SU-DHL-6 (cell line): ENCODE measurements around the gene TBK1.
"Not testable (repeated sequence)": the region's sequence is repeated elsewhere in the genome, so short reads cannot be mapped to it uniquely, and the experiment has no call there.

Experiments used
- H2AFZ ChIP-seq: fragments of 200-600 bp; sonication (generic); 2 replicates; pipeline ENCODE4 v1.6.1; 2014; ENCODE audit warnings: low read depth, mild to moderate bottlenecking, moderate library complexity, mixed read lengths, antibody characterized with exemption, low read length; ENCODE audit not compliant: severe bottlenecking
- H3F3A ChIP-seq: fragments of 200-600 bp; shearing (Covaris generic); 2 replicates; pipeline ENCODE4 v1.6.0; 2016; ENCODE audit warnings: antibody characterized with exemption, mild to moderate bottlenecking; ENCODE audit not compliant: insufficient read depth
- H3K27ac ChIP-seq: fragments of 200-600 bp; sonication (generic); 2 replicates; pipeline ENCODE4 v1.5.1; 2016; ENCODE audit warnings: low read depth, mild to moderate bottlenecking, low read length, moderate library complexity, mixed read lengths
- H3K27me3 ChIP-seq: fragments of 200-600 bp; sonication (generic), shearing (Covaris generic); 2 replicates; pipeline ENCODE4 v1.6.0; 2014; ENCODE audit warnings: mild to moderate bottlenecking, low read length
- H3K36me3 ChIP-seq: fragments of 200-600 bp; sonication (generic); 2 replicates; pipeline ENCODE4 v1.6.1; 2014; ENCODE audit warnings: mild to moderate bottlenecking, low read length, mixed read lengths
- H3K4me2 ChIP-seq: fragments of 300-600, 200-600 bp; shearing (Covaris generic), sonication (generic); 2 replicates; pipeline ENCODE4 v1.6.0; 2014; ENCODE audit warnings: low read length, low read depth, mild to moderate bottlenecking; ENCODE audit not compliant: poor library complexity, severe bottlenecking
- H3K4me3 ChIP-seq: fragments of 200-600 bp; sonication (generic); 2 replicates; pipeline ENCODE4 v1.5.1; 2014; ENCODE audit warnings: antibody characterized with exemption, low read length, mild to moderate bottlenecking, mixed read lengths; ENCODE audit not compliant: insufficient read depth, poor library complexity, severe bottlenecking
- H3K79me2 ChIP-seq: fragments of 200-600 bp; sonication (generic); 2 replicates; pipeline ENCODE4 v1.6.1; 2014; ENCODE audit warnings: mild to moderate bottlenecking, low read length, moderate library complexity; ENCODE audit not compliant: insufficient read depth
- H3K9ac ChIP-seq: fragments of 200-600 bp; sonication (generic); 2 replicates; pipeline ENCODE4 v1.7.0; 2014; ENCODE audit warnings: mild to moderate bottlenecking, low read length
- H3K9me2 ChIP-seq: fragments of 200-600 bp; sonication (generic); replicated peaks from 2 replicates; pipeline ENCODE4 v1.6.1; 2014; ENCODE audit warnings: low read length; ENCODE audit not compliant: insufficient read depth
- H3K9me3 ChIP-seq: fragments of 200-600 bp; sonication (generic); 2 replicates; pipeline ENCODE4 v1.6.1; 2014; ENCODE audit warnings: low read length, mixed read lengths; ENCODE audit not compliant: insufficient read depth
- H4K20me1 ChIP-seq: fragments of 200-600 bp; sonication (generic); 2 replicates; pipeline ENCODE4 v1.6.1; 2014; ENCODE audit warnings: low read depth, mild to moderate bottlenecking, antibody characterized with exemption, low read length, moderate library complexity, mixed read lengths
- CTCF ChIP-seq: fragments of 200-600 bp; sonication (generic); IDR thresholded peaks from one replicate; pipeline ENCODE4 v1.5.1; 2017; ENCODE audit warnings: antibody characterized with exemption, mild to moderate bottlenecking, low read length, moderate library complexity; ENCODE audit not compliant: insufficient read depth, poor library complexity, severe bottlenecking
- EZH2phosphoT487 ChIP-seq: fragments of 200-600 bp; sonication (generic), shearing (Covaris generic); conservative IDR thresholded peaks from 2 replicates; pipeline ENCODE4 v1.6.1; 2018; ENCODE audit warnings: mild to moderate bottlenecking, antibody characterized with exemption, low read length, moderate library complexity, mixed read lengths

Gene TBK1

DNA sequence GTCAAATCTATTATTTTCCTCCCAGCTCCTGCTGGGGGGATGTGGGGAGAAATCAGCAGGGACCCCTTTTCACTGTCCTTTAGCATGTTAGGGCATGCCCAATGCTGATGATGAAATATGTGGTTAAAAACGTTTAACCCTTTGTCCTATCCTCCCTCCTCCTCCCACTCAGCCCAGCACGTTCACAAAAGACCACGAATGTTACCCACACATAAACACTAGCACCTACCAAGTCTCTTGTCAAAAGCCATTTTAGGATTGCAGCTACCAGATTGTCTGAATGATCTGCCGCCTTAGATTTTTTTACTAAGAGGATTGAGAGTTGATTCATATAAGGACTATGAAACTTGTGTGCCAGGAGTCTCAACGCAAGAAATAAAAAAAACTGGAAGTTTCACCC is 70.4 kb downstream of the TBK1 start:
- H2AFZ ChIP-seq: no peak overlapping the region

DNA sequence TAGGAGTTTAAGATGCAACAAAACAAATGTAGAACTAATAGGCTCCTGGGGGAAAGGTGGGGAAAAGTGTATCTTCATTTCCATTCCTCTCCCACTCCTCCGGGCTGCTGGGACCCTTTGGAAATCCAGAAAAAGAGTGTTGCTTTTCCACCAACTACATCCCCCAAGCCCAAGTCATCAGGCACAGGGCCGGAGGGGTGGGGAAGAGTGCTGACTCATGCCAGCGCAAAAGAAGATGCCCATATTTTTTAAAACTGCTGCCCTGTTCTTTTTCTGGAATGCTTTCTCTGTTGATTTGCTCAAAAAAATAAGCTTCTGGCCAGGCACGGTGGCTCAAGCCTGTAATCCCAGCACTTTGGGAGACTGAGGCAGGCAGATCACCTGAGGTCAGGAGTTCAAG is 70.9 kb downstream of the TBK1 start:
- no peak for TF ChIP-seq EZH2phosphoT487
- no peak for TF ChIP-seq CTCF
- Histone ChIP-seq H2AFZ (no peak overlapping the region), H3K4me3 (no peak overlapping the region), H3K9me3 (no peaks in the 10 kb centered on the region), H3F3A (no peaks in the 10 kb centered on the region), H3K36me3 (no peaks in the 10 kb centered on the region), H3K9me2 (no peaks in the 10 kb centered on the region), H4K20me1 (no peaks in the 10 kb centered on the region), H3K9ac (no peak overlapping the region), H3K27ac (no peak overlapping the region), H3K79me2 (no peaks in the 10 kb centered on the region), H3K4me2 (no peak overlapping the region), H3K27me3 (no peaks in the 10 kb centered on the region)

More for the DNA sequence above, 70.4 kb downstream of the TBK1 start:
- Histone ChIP-seq H3K4me3 (no peak overlapping the region), H3F3A (no peaks in the 10 kb centered on the region), H3K9ac (no peak overlapping the region), H3K27ac (no peak overlapping the region), H3K79me2 (no peaks in the 10 kb centered on the region), H3K36me3 (no peaks in the 10 kb centered on the region), H3K27me3 (no peaks in the 10 kb centered on the region), H4K20me1 (no peaks in the 10 kb centered on the region), H3K4me2 (no peak overlapping the region), H3K9me2 (no peaks in the 10 kb centered on the region), H3K9me3 (no peaks in the 10 kb centered on the region)
- TF ChIP-seq EZH2phosphoT487 (no peak), CTCF (no peak)

- not testable (repeated sequence) for H3K27me3 ChIP-seq, H4K20me1 ChIP-seq, H3K9ac ChIP-seq, H3F3A ChIP-seq, H3K36me3 ChIP-seq, H3K4me2 ChIP-seq, H3K4me3 ChIP-seq, H3K9me2 ChIP-seq, H3K9me3 ChIP-seq, H3K79me2 ChIP-seq, H2AFZ ChIP-seq, H3K27ac ChIP-seq
Observed at GRCh38 chr12:64523565-64524444, 71.9 kb downstream of the TBK1 start.

GRCh38 chr12:64525461-64526160 is 73.7 kb downstream of the TBK1 start:
- Histone ChIP-seq H3K27me3 (no peaks in the 10 kb centered on the region), H3K9ac (no peak overlapping the region), H3K4me3 (no peak overlapping the region), H2AFZ (no peak overlapping the region), H4K20me1 (no peaks in the 10 kb centered on the region), H3K4me2 (no peak overlapping the region), H3K79me2 (no peaks in the 10 kb centered on the region), H3F3A (no peaks in the 10 kb centered on the region), H3K27ac (no peak overlapping the region), H3K9me3 (no peaks in the 10 kb centered on the region), H3K9me2 (no peaks in the 10 kb centered on the region), H3K36me3 (no peaks in the 10 kb centered on the region)
- TF ChIP-seq EZH2phosphoT487 (no peak), CTCF (no peak)
